ENCODE measurements around the gene FARP2. TPM values are rescaled to one million over a fixed set of nuclear protein-coding genes. Genes with fewer than 3 reads are reported as not detected.
"Not testable (repeated sequence)": the region's sequence is repeated elsewhere in the genome, so short reads cannot be mapped to it uniquely, and the experiment has no call there.

FARP2 gene
- total RNA-seq, 1 donor from 2014 or later: 28.5 TPM

GRCh38 chr2:241399941-241400922 is 44.1 kb downstream of the FARP2 start:
- DNase-seq (ENCODE audit: extremely low read depth, low read depth, low spot score): no peak

- DNase-seq (ENCODE audit: extremely low read depth, low read depth, low spot score): no peak
These were observed 52.8 kb downstream of the FARP2 start for GRCh38 chr2:241408849-241409248.

GRCh38 chr2:241410739-241411176 is 54.7 kb downstream of the FARP2 start:
- no peak for DNase-seq (ENCODE audit: extremely low read depth, low read depth, low spot score)

GRCh38 chr2:241412144-241412543 is 56.1 kb downstream of the FARP2 start:
- no peak for DNase-seq (ENCODE audit: extremely low read depth, low read depth, low spot score)

- DNase-seq (ENCODE audit: extremely low read depth, low read depth, low spot score): not testable (repeated sequence)
These were observed 57.4 kb downstream of the FARP2 start for GRCh38 chr2:241413501-241413900.

GRCh38 chr2:241413929-241414580 is 58.0 kb downstream of the FARP2 start:
- no peak for DNase-seq (ENCODE audit: extremely low read depth, low read depth, low spot score)

GRCh38 chr2:241415196-241415595 is 59.1 kb downstream of the FARP2 start:
- no peak for DNase-seq (ENCODE audit: extremely low read depth, low read depth, low spot score)

GRCh38 chr2:241417626-241418025 is 61.5 kb downstream of the FARP2 start:
- DNase-seq (ENCODE audit: extremely low read depth, low read depth, low spot score): no peak

GRCh38 chr2:241421330-241421729 is 65.2 kb downstream of the FARP2 start:
- DNase-seq (ENCODE audit: extremely low read depth, low read depth, low spot score): no peak

- DNase-seq (ENCODE audit: extremely low read depth, low read depth, low spot score): not testable (repeated sequence)
These were observed 65.9 kb downstream of the FARP2 start for GRCh38 chr2:241421942-241422341.

- DNase-seq (ENCODE audit: extremely low read depth, low read depth, low spot score): no peak
These were observed 66.3 kb downstream of the FARP2 start for GRCh38 chr2:241422350-241422749.

- not testable (repeated sequence) for DNase-seq (ENCODE audit: extremely low read depth, low read depth, low spot score)
These were observed 67.4 kb downstream of the FARP2 start for GRCh38 chr2:241423489-241423888.

GRCh38 chr2:241425368-241425767 is 69.3 kb downstream of the FARP2 start:
- no peak for DNase-seq (ENCODE audit: extremely low read depth, low read depth, low spot score)

GRCh38 chr2:241430178-241430577 is 74.1 kb downstream of the FARP2 start:
- no peak for DNase-seq (ENCODE audit: extremely low read depth, low read depth, low spot score)

GRCh38 chr2:241432824-241433448 is 76.9 kb downstream of the FARP2 start:
- no peak for DNase-seq (ENCODE audit: extremely low read depth, low read depth, low spot score)

GRCh38 chr2:241437179-241437578 is 81.1 kb downstream of the FARP2 start:
- no peak for DNase-seq (ENCODE audit: extremely low read depth, low read depth, low spot score)

- no peak for DNase-seq (ENCODE audit: extremely low read depth, low read depth, low spot score)
These were observed 85.4 kb downstream of the FARP2 start for GRCh38 chr2:241441492-241441891.

- DNase-seq (ENCODE audit: extremely low read depth, low read depth, low spot score): no peak
These were observed 87.6 kb downstream of the FARP2 start for GRCh38 chr2:241443486-241444223.

- no peak for DNase-seq (ENCODE audit: extremely low read depth, low read depth, low spot score)
These were observed 89.3 kb downstream of the FARP2 start for GRCh38 chr2:241445426-241445825.

- DNase-seq (ENCODE audit: extremely low read depth, low read depth, low spot score): not testable (repeated sequence)
These were observed 94.0 kb downstream of the FARP2 start for GRCh38 chr2:241450092-241450491.

Data from glomerular endothelial cell (primary cell).